H1 (cell line): ENCODE measurements around the gene RER1.

Experiments
- BCL11A ChIP-seq, 2 experiments: IDR thresholded peaks; one replicate each; pipeline ENCODE4 v1.6.1; 2011; ENCODE audit warnings: low read depth in 2 of 2, low read length in 2 of 2, mild to moderate bottlenecking in 2 of 2
- CBX5 ChIP-seq: fragments of 300-800, 300-1000 bp; sonication (generic); IDR thresholded peaks from 2 replicates; pipeline ENCODE4 v1.7.1; 2016; ENCODE audit warnings: antibody characterized with exemption, low read length, low read depth
- POLR2AphosphoS5 ChIP-seq: IDR thresholded peaks from 2 replicates; pipeline ENCODE4 v1.6.1; 2011; ENCODE audit warnings: low read depth, low read length

DNA sequence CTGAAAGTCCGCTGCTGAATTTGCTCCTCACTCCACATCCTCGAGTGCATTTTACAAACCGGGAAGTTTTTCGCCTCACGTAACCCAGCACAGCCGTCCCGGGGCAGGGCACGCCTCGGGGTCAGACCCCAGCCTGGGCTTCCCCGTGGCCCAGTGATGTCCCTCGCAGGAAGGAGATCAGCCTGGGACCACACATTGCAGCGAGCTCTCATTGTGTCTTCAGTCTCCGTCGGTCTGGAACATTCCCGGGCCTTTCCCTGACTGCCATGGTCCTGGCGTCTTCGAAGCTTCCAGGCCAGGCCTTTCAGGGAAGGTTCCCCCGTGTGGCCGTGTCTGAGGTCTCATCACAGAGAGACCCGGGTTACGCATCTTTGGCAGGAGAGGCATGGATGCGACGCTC is 43.7 kb upstream of the RER1 start:
- TF ChIP-seq POLR2AphosphoS5 (no peak), CBX5 (no peak), BCL11A (IDR thresholded peaks at IDR 0.05; ENCODE audit: low read depth in 2 of 2, low read length in 2 of 2) (no peak)
